Choroid plexus epithelial cell (primary cell): ENCODE measurements around the gene CCT4.
"Not testable (repeated sequence)": the region's sequence is repeated elsewhere in the genome, so short reads cannot be mapped to it uniquely, and the experiment has no call there.

ENCODE experiments used
- DNase-seq: peaks from one replicate; pipeline ENCODE4 v3.0.0-alpha.2; 2010; ENCODE audit warnings: low read depth
- H3K4me3 ChIP-seq: 2 replicates; pipeline ENCODE4 v1.5.1; 2011; ENCODE audit warnings: low read depth, mild to moderate bottlenecking, control low read depth, low read length, moderate library complexity
- CTCF ChIP-seq: conservative IDR thresholded peaks from 2 replicates; pipeline ENCODE4 v1.5.1; 2011; ENCODE audit warnings: low read depth, mild to moderate bottlenecking, control low read depth, inconsistent platforms, low read length, moderate library complexity

CCT4 gene

DNA sequence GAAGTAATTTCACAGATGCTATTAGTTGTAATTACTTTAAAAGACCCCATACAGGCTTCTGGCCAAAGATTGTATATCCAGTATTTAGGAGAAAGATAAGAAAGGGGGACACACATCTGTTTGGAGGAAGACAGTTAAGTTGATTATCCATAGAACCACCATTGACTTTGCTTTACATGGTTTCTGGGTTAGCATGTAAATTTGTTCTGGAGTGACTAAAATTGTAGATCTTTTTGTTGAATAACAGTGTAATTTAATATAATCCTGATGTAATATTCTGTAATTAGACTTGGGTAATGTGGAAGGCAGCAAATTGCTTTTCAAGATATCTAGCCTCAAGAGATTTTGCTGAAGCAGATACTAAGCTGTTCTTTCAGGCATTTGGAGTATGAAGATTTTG is 34.3 kb upstream of the CCT4 start:
- no peak overlapping the region for H3K4me3 ChIP-seq
- DNase-seq, result no peak
- TF ChIP-seq CTCF, result no peak

GRCh38 chr2:61920548-61920947 is 32.1 kb upstream of the CCT4 start:
- H3K4me3 ChIP-seq, result no peak overlapping the region
- no peak for DNase-seq
- no peak for TF ChIP-seq CTCF

- H3K4me3 ChIP-seq, DNase-seq: not testable (repeated sequence)
Measured at GRCh38 chr2:61914794-61915193, 26.3 kb upstream of the CCT4 start.

GRCh38 chr2:61911510-61911909 is 23.1 kb upstream of the CCT4 start:
- no peak overlapping the region for H3K4me3 ChIP-seq
- DNase-seq, result peak; percentile 25
- peak; percentile 40 for TF ChIP-seq CTCF

GRCh38 chr2:61910603-61911002 is 22.1 kb upstream of the CCT4 start:
- peak; percentile 45 for TF ChIP-seq CTCF
- peak; percentile 30 for DNase-seq
- H3K4me3 ChIP-seq, result no peak overlapping the region

DNA sequence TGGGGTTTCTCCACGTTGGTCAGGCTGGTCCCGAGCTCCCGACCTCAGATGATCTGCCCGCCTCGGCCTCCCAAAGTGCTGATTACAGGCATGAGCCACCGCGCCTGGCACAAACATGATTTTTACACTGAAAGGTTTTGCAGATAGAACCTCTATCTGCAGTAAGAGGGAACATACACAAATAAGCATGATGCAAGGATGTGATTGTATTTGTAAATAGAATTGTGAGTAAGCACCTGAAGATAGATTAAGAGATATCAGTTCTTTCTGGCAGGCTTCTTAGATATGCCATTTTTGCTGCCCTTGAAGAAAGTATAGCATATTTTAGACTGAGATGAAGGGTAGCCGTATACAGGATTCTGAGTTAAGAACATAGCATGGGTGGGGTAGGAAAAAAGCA is 20.7 kb upstream of the CCT4 start:
- no peak for DNase-seq
- TF ChIP-seq CTCF, result no peak
- no peak overlapping the region for H3K4me3 ChIP-seq

DNA sequence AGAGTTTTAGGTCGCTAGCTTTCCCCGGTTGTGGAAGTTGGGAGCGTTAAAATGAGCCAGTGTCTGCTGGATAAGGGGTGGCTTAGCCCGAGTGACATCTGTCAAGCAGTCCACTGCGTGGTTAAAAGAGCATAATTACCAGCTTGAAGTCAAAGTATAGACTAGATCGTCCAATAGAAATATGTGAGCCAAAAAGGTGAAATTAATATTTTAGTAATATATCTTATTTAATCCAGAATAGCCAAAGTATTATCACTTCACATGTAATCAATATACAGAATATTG is 17.7 kb upstream of the CCT4 start:
- DNase-seq, result no peak
- peak overlapping the region; percentile 93 for H3K4me3 ChIP-seq
- TF ChIP-seq CTCF, result no peak
